Measurements from ENCODE around the gene MARF1.
A peak's percentile ranks its signal among the peaks of the same experiment; 100 is the strongest.
"Not testable (repeated sequence)": the region's sequence is repeated elsewhere in the genome, so short reads cannot be mapped to it uniquely, and the experiment has no call there.

MARF1 gene

DNA sequence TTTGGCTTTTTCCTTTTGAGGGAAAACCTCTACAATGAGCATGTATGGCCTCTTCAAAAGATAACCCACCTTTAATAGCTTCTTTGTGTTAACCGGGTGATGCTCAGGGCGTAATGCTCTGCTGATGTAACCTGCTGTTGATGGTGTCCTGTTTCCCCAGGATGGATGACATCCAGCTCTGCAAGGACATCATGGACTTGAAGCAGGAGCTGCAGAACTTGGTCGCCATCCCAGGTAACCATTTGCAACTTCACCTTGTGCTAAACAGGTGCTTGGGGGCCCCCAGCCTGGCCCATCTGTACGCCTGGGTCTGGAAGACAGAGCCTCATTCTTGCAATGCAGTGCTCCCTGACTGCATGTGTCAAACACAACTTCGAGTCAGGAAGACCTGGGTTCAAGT is 75.1 kb downstream of the MARF1 start:
- H3K9me3 Mint-ChIP-seq, result peaks cover 14% of the 10 kb centered on the region
- H3K4me3 Mint-ChIP-seq, result no peak overlapping the region
- H3K27me3 Mint-ChIP-seq, result no peaks in the 10 kb centered on the region
- H3K36me3 Mint-ChIP-seq (ENCODE audit: low read depth), result peaks cover 22% of the 10 kb centered on the region
- H3K4me1 Mint-ChIP-seq (ENCODE audit: low read depth), result peaks cover 28% of the 10 kb centered on the region
- H3K27ac Mint-ChIP-seq, result no peak overlapping the region
- no peak for DNase-seq

DNA sequence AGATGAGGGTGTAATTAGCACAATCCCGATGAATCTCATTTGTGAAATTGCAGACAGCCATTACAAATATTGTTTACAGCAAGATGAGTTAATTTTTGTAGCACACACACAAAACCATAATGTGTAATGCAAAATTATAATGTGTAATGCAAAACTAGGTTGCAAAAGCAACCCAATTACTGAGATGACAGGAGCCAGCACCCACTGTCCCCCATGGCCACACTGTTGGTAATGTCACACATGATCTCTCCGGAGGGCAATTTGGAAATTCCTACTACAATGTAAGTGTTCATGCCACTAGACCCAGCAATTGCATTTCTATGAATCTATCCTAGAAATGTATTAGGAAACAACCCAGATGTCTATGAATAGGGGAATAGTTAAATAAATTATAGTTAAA is 76.9 kb downstream of the MARF1 start:
- H3K27ac Mint-ChIP-seq, result no peak overlapping the region
- H3K9me3 Mint-ChIP-seq, result peaks cover 5% of the 10 kb centered on the region
- H3K27me3 Mint-ChIP-seq, result no peaks in the 10 kb centered on the region
- peaks cover 14% of the 10 kb centered on the region for H3K36me3 Mint-ChIP-seq (ENCODE audit: low read depth)
- H3K4me1 Mint-ChIP-seq (ENCODE audit: low read depth), result peaks cover 12% of the 10 kb centered on the region
- H3K4me3 Mint-ChIP-seq, result no peak overlapping the region
- no peak for DNase-seq

DNA sequence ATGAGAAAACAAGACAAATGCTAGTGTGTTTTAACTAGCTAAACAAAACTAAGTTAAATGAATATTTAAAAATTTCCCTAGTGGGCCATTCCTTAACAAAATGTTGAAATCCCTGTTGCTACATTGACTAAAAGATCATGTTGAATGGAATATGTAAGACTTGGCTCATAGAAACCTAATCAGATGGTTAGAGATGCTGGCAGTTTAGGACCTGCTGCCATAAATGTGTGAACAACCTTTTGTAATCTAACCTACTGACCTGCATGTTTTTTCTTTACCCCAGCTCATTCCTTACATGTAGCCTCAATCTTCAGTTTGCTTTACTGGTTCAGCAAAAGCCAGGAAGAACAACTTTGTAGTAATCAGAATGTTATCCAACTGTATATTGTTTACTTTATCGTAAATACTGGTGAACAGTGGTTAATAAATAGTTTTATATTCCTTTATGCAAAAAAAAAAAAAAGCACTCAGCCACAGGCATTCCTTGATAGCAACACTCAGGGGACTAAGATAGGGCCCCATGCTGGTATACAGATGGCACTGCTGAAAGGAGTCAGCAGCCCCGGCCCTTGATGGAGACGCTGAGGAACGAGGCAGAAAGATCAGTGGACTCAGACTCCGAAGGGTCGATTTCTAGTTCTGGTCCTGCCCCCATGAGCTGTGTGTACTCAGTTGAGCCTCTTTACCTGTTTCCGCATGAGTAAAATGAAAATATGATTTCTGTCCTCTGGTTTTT is 78.2 kb downstream of the MARF1 start:
- no peak overlapping the region for H3K4me3 Mint-ChIP-seq
- no peak overlapping the region for H3K27ac Mint-ChIP-seq
- peaks cover 6% of the 10 kb centered on the region for H3K36me3 Mint-ChIP-seq (ENCODE audit: low read depth)
- H3K9me3 Mint-ChIP-seq, result peaks cover 2% of the 10 kb centered on the region
- no peak for DNase-seq
- no peaks in the 10 kb centered on the region for H3K27me3 Mint-ChIP-seq
- peaks cover 6% of the 10 kb centered on the region for H3K4me1 Mint-ChIP-seq (ENCODE audit: low read depth)

DNA sequence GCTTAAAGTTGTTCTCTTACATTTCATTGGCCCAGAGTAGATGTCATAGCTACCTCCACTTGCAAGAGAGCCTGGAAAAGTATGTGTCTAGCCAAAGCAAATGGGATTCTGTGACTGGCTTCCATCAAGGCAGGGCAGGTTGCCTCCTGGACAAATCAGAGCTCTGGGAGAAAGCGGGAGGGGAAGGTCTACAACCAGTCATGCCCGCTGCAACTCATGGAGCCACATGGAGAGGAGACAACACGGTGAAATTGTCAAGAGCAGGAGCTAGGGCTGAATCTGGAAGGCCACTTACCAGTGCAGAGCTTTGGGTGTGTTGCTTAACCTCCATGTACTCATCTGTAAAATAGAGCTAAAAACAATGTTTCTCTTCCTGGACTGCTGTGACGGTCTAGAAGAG is 83.8 kb downstream of the MARF1 start:
- DNase-seq, result no peak
- Mint-ChIP-seq H3K27me3 (no peaks in the 10 kb centered on the region), H3K4me3 (no peak overlapping the region), H3K27ac (no peak overlapping the region), H3K36me3 (ENCODE audit: low read depth) (peaks cover 3% of the 10 kb centered on the region), H3K9me3 (no peaks in the 10 kb centered on the region), H3K4me1 (ENCODE audit: low read depth) (peaks cover 10% of the 10 kb centered on the region)

DNA sequence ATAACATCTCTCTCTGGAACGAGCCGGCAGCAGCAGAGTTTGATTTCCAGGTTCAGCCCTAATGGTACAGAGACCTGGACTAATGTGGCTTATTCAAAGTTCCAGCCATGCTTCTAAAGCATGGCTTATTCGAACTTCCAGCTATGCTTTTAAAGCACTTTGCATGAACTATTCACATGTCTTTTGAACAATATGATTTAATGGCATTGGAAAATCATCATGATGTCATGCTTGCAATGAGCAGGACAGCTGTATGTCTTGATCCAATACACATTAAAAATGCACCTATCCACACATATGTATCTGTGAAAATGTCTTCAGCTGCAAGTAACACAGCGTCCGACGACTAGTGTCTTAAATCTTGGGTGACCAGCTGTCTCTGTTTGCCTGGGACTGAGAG is 85.7 kb downstream of the MARF1 start:
- DNase-seq, result no peak
- Mint-ChIP-seq H3K4me3 (no peak overlapping the region), H3K27me3 (no peaks in the 10 kb centered on the region), H3K27ac (no peak overlapping the region), H3K36me3 (ENCODE audit: low read depth) (no peaks in the 10 kb centered on the region), H3K9me3 (no peaks in the 10 kb centered on the region), H3K4me1 (ENCODE audit: low read depth) (peaks cover 23% of the 10 kb centered on the region)

DNA sequence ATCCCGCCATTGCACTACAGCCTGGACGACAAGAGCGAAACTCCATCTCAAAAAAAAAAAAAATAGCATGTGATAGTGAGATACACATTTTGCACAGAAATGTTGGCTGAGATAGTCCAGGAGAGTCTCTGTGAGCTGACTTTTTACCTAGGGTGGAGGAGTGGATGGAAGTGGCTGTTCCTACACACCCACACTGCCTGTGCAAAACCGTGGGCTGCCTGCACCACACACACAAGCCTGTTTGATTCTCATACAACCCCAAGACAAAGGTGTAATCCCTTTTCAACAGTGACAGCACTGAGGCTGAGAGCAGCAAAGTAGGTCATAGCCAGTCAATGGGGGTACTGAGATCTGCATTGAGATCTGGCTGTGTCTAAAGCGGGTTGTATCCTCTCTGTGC is 86.8 kb downstream of the MARF1 start:
- H3K27ac Mint-ChIP-seq, result no peak overlapping the region
- no peak overlapping the region for H3K4me3 Mint-ChIP-seq
- H3K36me3 Mint-ChIP-seq (ENCODE audit: low read depth), result no peaks in the 10 kb centered on the region
- H3K4me1 Mint-ChIP-seq (ENCODE audit: low read depth), result peaks cover 28% of the 10 kb centered on the region
- no peaks in the 10 kb centered on the region for H3K27me3 Mint-ChIP-seq
- DNase-seq, result no peak
- no peaks in the 10 kb centered on the region for H3K9me3 Mint-ChIP-seq

DNA sequence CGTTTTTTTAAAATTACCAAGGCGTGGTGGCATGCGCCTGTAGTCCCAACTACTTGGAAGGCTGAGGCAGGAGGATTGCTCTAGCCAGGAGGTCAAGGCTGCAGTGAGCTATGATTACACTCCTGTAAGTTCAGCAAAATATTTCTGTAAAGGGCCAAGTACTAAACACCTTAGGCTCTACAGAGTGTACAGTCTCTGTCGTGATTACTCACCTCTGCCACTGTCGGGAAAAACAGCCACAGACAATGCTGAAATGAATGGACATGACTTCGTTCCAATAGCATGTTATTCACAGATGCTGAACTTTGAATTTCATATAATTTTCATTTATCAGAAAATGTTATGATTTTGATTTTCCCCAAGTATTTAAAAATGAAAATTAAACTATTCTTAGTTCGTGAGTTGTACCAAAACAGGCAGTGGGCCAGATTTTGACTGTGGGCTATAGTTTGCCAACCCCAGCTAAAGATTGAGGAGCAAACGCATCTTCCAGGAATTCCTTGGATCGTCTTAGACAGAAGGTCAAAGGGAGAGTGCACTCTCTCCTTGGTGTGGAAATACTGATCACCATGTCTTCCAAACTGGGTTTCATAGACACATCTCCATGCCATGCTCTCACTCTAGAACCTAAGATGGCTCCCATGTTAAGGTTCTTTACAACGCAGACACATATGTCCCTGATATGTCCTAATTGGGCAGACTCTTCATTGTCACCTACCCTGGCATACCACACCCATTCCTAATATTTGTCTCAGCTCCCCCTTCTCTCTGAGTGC is 89.5 kb downstream of the MARF1 start:
- Mint-ChIP-seq H3K9me3 (no peaks in the 10 kb centered on the region), H3K4me1 (ENCODE audit: low read depth) (peaks cover 34% of the 10 kb centered on the region)

DNA sequence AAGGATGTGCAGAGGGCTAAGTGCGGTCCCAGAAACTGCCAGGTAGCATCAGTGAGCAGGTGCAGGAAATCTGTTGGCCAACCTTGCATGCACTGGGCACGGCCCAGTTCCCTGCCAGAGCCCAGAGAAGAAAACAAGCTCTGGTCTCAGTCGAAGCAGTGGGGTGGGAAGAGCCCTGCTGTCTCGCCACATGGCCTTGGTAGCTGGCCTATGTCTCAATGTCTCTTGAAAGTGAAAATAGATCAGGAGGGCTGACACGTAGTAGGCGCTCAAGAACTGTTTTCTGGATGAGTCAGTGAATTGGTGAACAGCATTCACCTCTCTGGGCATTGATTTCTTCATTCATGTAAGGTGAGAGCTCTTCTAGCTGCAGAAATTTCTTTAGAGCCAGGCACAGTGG is 90.4 kb downstream of the MARF1 start:
- no peaks in the 10 kb centered on the region for H3K27me3 Mint-ChIP-seq
- H3K27ac Mint-ChIP-seq, result peak overlapping the region; percentile 74
- H3K9me3 Mint-ChIP-seq, result no peaks in the 10 kb centered on the region
- no peaks in the 10 kb centered on the region for H3K36me3 Mint-ChIP-seq (ENCODE audit: low read depth)
- no peak overlapping the region for H3K4me3 Mint-ChIP-seq
- DNase-seq, result no peak
- H3K4me1 Mint-ChIP-seq (ENCODE audit: low read depth), result peaks cover 34% of the 10 kb centered on the region

More for the DNA sequence above, 89.5 kb downstream of the MARF1 start:
- no peak for DNase-seq
- Mint-ChIP-seq H3K36me3 (ENCODE audit: low read depth) (no peaks in the 10 kb centered on the region), H3K27me3 (no peaks in the 10 kb centered on the region), H3K27ac (peak overlapping the region; percentile 74), H3K4me3 (no peak overlapping the region)

DNA sequence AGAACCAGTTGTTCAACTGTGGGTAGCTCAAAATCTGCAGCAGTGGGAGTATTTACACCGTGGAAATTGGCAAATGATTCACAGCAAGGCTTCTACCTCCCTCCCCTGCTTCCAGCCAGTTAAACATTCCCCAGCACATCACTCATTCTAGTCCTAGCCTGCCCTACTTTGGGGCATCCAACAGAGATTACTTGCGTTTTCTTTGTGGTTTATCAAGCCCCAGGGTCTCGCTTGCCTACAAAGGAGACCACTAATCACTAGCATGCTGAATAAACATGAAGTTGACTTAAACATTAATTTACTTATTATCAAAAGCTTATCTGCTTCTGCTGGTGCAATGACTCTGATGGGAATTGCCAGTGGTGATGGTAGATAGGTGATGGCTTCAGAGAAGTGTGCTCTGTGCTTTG is 94.5 kb downstream of the MARF1 start:
- H3K36me3 Mint-ChIP-seq (ENCODE audit: low read depth), result no peaks in the 10 kb centered on the region
- H3K9me3 Mint-ChIP-seq, result no peaks in the 10 kb centered on the region
- H3K27ac Mint-ChIP-seq, result no peak overlapping the region
- H3K4me3 Mint-ChIP-seq, result no peak overlapping the region
- DNase-seq, result no peak
- peaks cover 30% of the 10 kb centered on the region for H3K4me1 Mint-ChIP-seq (ENCODE audit: low read depth)
- no peaks in the 10 kb centered on the region for H3K27me3 Mint-ChIP-seq

DNA sequence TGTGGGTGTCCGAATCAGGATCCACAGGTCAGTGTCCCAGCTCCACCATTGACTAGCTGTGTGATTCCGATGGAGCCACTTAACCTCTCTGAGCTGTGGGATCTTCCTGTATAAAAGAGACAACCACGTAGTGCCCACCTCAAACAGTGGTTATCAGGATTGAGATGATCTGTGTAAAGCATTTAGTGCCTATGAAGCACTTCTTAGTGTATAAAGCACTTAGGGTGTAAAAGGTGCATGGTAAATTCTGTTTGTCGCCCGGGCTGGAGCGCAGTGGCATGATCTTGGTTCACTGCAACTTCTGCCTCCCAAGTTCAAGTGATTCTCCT is 95.2 kb downstream of the MARF1 start:
- no peak for DNase-seq
- H3K36me3 Mint-ChIP-seq (ENCODE audit: low read depth), result no peaks in the 10 kb centered on the region
- H3K27ac Mint-ChIP-seq, result no peak overlapping the region
- no peak overlapping the region for H3K4me3 Mint-ChIP-seq
- H3K9me3 Mint-ChIP-seq, result no peaks in the 10 kb centered on the region
- peaks cover 22% of the 10 kb centered on the region for H3K4me1 Mint-ChIP-seq (ENCODE audit: low read depth)
- no peaks in the 10 kb centered on the region for H3K27me3 Mint-ChIP-seq

DNA sequence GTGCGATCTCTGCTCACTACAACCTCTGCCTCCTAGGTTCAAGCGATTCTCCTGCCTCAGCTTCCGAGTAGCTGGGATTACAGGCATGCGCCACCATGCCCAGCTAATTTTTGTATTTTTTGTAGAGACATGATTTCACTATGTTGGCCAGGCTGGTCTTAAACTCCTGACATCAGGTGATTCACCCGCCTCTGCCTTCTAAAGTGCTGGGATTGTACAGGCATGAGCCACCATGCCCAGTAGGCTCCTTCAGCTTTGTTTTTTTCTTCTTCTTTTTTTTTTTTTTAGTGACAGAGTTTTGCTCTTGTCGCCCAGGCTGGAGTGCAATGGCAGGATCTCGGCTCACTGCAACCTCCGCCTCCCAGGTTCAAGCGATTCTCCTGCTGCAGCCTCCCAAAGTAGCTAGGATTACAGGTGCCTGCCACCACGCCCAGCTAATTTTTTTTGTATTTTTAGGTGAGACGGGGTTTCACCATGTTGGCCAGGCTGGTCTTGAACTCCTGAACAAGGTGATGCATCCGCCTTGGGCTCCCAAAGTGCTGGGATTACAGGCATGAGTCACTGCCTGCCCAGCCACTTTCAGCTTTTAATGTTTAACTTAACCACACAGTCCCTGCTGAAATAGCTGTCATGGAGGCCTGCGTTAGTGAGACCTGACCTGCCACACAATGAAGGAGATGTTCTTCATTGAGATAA is 95.7 kb downstream of the MARF1 start:
- not testable (repeated sequence) for H3K36me3 Mint-ChIP-seq (ENCODE audit: low read depth); DNase-seq; H3K9me3 Mint-ChIP-seq; H3K4me3 Mint-ChIP-seq; H3K27me3 Mint-ChIP-seq; H3K27ac Mint-ChIP-seq
- peaks cover 17% of the 10 kb centered on the region for H3K4me1 Mint-ChIP-seq (ENCODE audit: low read depth)

DNA sequence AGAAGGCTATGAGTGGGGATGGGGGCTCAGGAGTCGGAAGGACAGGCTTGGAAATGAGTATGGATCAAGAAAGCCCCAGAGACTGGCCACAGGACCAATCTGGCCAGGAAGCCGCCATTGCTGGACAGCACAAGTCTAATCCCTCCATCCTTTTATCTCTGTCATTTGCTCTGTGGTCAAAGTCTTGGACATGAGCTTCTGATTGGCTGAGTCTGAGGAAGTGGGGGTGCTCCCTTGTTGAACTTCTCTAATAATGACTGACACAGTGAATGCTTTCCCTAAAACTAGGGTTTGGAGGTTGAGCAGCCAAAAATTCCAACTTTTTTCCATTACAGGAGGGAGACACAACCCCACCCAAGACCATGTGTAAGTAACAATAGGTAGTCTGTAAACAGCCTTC is 97.4 kb downstream of the MARF1 start:
- Mint-ChIP-seq H3K9me3 (no peaks in the 10 kb centered on the region), H3K27ac (no peak overlapping the region), H3K4me1 (ENCODE audit: low read depth) (peaks cover 7% of the 10 kb centered on the region), H3K27me3 (no peaks in the 10 kb centered on the region), H3K4me3 (no peak overlapping the region), H3K36me3 (ENCODE audit: low read depth) (no peaks in the 10 kb centered on the region)
- no peak for DNase-seq

DNA sequence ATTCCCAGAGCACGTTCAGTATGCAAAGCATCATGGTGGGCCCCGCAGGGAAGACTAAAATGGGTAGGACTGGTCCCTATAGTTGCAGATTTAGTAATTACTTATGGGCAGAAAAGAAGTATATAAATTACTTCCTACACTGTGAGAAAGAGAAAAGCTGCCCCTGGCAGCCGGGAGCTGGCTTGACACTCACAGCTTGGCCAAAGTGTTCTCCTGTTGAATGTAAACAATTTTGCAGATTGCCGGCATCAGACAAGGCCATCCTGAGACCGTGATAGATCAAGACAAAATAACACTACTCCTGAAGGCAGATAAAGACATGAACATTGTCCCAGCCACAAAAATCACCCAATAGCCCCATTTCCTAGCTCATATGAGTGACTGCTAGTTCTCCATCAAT is 98.5 kb downstream of the MARF1 start:
- no peaks in the 10 kb centered on the region for H3K36me3 Mint-ChIP-seq (ENCODE audit: low read depth)
- H3K27ac Mint-ChIP-seq, result no peak overlapping the region
- no peaks in the 10 kb centered on the region for H3K27me3 Mint-ChIP-seq
- H3K4me3 Mint-ChIP-seq, result no peak overlapping the region
- peaks cover 6% of the 10 kb centered on the region for H3K4me1 Mint-ChIP-seq (ENCODE audit: low read depth)
- H3K9me3 Mint-ChIP-seq, result no peaks in the 10 kb centered on the region
- no peak for DNase-seq
